ENCODE measurements around the gene ZEB2.

The ZEB2 gene

GRCh38 chr2:144446136-144446535 is 73.8 kb downstream of the ZEB2 start:
- no peak for DNase-seq

- DNase-seq = no peak
Observed at GRCh38 chr2:144445196-144445595, 74.7 kb downstream of the ZEB2 start.

GRCh38 chr2:144443837-144444817 is 75.8 kb downstream of the ZEB2 start:
- DNase-seq = no peak

GRCh38 chr2:144441711-144442141 is 78.2 kb downstream of the ZEB2 start:
- no peak for DNase-seq

GRCh38 chr2:144439993-144440392 is 79.9 kb downstream of the ZEB2 start:
- DNase-seq = no peak

- no peak for DNase-seq
Observed at GRCh38 chr2:144438801-144439631, 80.9 kb downstream of the ZEB2 start.

- no peak for DNase-seq
Observed at GRCh38 chr2:144437636-144438035, 82.3 kb downstream of the ZEB2 start.

- no peak for DNase-seq
Observed at GRCh38 chr2:144434425-144435222, 85.3 kb downstream of the ZEB2 start.

GRCh38 chr2:144432921-144433320 is 87.0 kb downstream of the ZEB2 start:
- no peak for DNase-seq

- no peak for DNase-seq
Observed at GRCh38 chr2:144431998-144432397, 87.9 kb downstream of the ZEB2 start.

- DNase-seq = no peak
Observed at GRCh38 chr2:144431392-144431783, 88.5 kb downstream of the ZEB2 start.

GRCh38 chr2:144430722-144431391 is 89.1 kb downstream of the ZEB2 start:
- DNase-seq = no peak

- no peak for DNase-seq
Observed at GRCh38 chr2:144429396-144430112, 90.4 kb downstream of the ZEB2 start.

- DNase-seq = no peak
Observed at GRCh38 chr2:144426981-144427479, 92.9 kb downstream of the ZEB2 start.

GRCh38 chr2:144426355-144426754 is 93.6 kb downstream of the ZEB2 start:
- DNase-seq = no peak

- DNase-seq = no peak
Observed at GRCh38 chr2:144424559-144425240, 95.2 kb downstream of the ZEB2 start.

GRCh38 chr2:144421606-144422510 is 98.1 kb downstream of the ZEB2 start:
- no peak for DNase-seq

GRCh38 chr2:144419218-144419617 is 100.7 kb downstream of the ZEB2 start:
- DNase-seq = no peak

GRCh38 chr2:144415386-144415785 is 104.5 kb downstream of the ZEB2 start:
- DNase-seq = no peak
